B cell (primary cell): Measurements from ENCODE around the gene SPRYD3. TPM values are rescaled to one million over a fixed set of nuclear protein-coding genes. Genes with fewer than 3 reads are reported as not detected.

Source experiments
- ATAC-seq: fragments of 200-7000 bp; cut with Tn5 transposase; one replicate; pipeline ENCODE4 v1.10.0; 2021; ENCODE audit warnings: low read depth, mild to moderate bottlenecking, moderate number of reproducible peaks, moderate library complexity
- CTCF ChIA-PET: fragments of 350-600 bp; sonication (Branson Sonifier 250); formaldehyde crosslinking; loops from one replicate; lab custom pipeline; 2021; ENCODE audit warnings: antibody characterized with exemption, inconsistent platforms; lab: Charles Lee
- POLR2A ChIA-PET: fragments of 350-600 bp; sonication (Branson Sonifier 250); formaldehyde crosslinking; loops from one replicate; lab custom pipeline; 2021; ENCODE audit warnings: antibody characterized with exemption; lab: Charles Lee
- DNase-seq: peaks from one replicate; pipeline ENCODE4 v3.0.0; 2013
- H2AFZ ChIP-seq: 2 replicates; pipeline ENCODE4 v1.6.1; 2012; ENCODE audit warnings: mild to moderate bottlenecking, low read depth, low read length; ENCODE audit not compliant: insufficient read depth, poor library complexity, severe bottlenecking
- H3K27ac ChIP-seq, 2 donors: 1 replicate in 1 of 2; 2 replicates in 1 of 2; pipeline ENCODE4 v1.5.1; 2012 to 2013; ENCODE audit warnings: low read length in 2 of 2, mild to moderate bottlenecking in 2 of 2, moderate library complexity in 1 of 2
- H3K27me3 ChIP-seq, 4 experiments: fragments of 200-600 bp in 1 of 4; sonication (generic) in 1 of 4; replicated peaks in 1 of 4; 1 replicate in 2 of 4; 2 replicates in 2 of 4; pipeline versions ENCODE4 v1.6.1 to v1.7.0; 2013 to 2016; ENCODE audit warnings: low read length in 3 of 4, mild to moderate bottlenecking in 2 of 4, mixed read lengths in 1 of 4, moderate library complexity in 1 of 4; ENCODE audit not compliant: insufficient read depth in 4 of 4, control insufficient read depth in 3 of 4; ENCODE audit errors: control extremely low read depth in 1 of 4
- H3K36me3 ChIP-seq, 2 experiments: replicated peaks in 1 of 2; 1 replicate in 1 of 2; 2 replicates in 1 of 2; pipeline versions ENCODE4 v1.6.1 to v1.7.1; 2013; ENCODE audit warnings: low read length in 1 of 2; ENCODE audit not compliant: insufficient read depth in 2 of 2, control insufficient read depth in 1 of 2; ENCODE audit errors: control extremely low read depth in 1 of 2, extremely low read depth in 1 of 2
- H3K4me1 ChIP-seq, 2 donors: fragments of 200-600 bp in 1 of 2; sonication (generic) in 1 of 2; 1 replicate in 1 of 2; 2 replicates in 1 of 2; pipeline versions ENCODE4 v1.5.1 to v1.6.1; 2013 to 2017; ENCODE audit warnings: low read length in 2 of 2; ENCODE audit not compliant: control insufficient read depth in 2 of 2, insufficient read depth in 2 of 2
- H3K4me2 ChIP-seq: replicated peaks from 2 replicates; pipeline ENCODE3; 2012; ENCODE audit warnings: mild to moderate bottlenecking, low read depth, low read length; ENCODE audit not compliant: poor library complexity, severe bottlenecking
- H3K4me3 ChIP-seq, 5 experiments: fragments of 200-600 bp in 1 of 5; sonication (generic) in 1 of 5; 1 replicate in 3 of 5; 2 replicates in 2 of 5; pipeline versions ENCODE4 v1.5.1 to v1.7.0; 2011 to 2016; ENCODE audit warnings: low read length in 4 of 5, mild to moderate bottlenecking in 4 of 5, low read depth in 2 of 5, control low read depth in 1 of 5, moderate library complexity in 1 of 5; ENCODE audit not compliant: insufficient read depth in 1 of 5; ENCODE audit errors: control extremely low read depth in 1 of 5, extremely low read depth in 1 of 5
- H3K79me2 ChIP-seq: fragments of 200-600 bp; sonication (generic); one replicate; pipeline ENCODE4 v1.6.0; 2016; ENCODE audit warnings: low read length; ENCODE audit not compliant: control insufficient read depth, insufficient read depth
- H3K9ac ChIP-seq: fragments of 200-600 bp; sonication (generic); 2 replicates; pipeline ENCODE4 v1.6.1; 2017; ENCODE audit warnings: mild to moderate bottlenecking, low read length, moderate library complexity
- H3K9me3 ChIP-seq, 3 donors: one replicate each; pipeline versions ENCODE4 v1.6.1 to v1.7.1; 2013; ENCODE audit warnings: low read length in 2 of 3; ENCODE audit not compliant: control insufficient read depth in 2 of 3, insufficient read depth in 1 of 3; ENCODE audit errors: control extremely low read depth in 1 of 3
- H4K20me1 ChIP-seq: 2 replicates; pipeline ENCODE4 v1.6.0; 2012; ENCODE audit warnings: mild to moderate bottlenecking, low read length; ENCODE audit not compliant: insufficient read depth, control insufficient read depth, poor library complexity, severe bottlenecking
- H3K27ac Mint-ChIP-seq: one replicate; pipeline ENCODE4 v1.8.0; 2021; ENCODE audit warnings: mixed read lengths
- H3K27me3 Mint-ChIP-seq: one replicate; pipeline ENCODE4 v1.8.0; 2021; ENCODE audit warnings: mixed read lengths
- H3K4me1 Mint-ChIP-seq: one replicate; pipeline ENCODE4 v1.8.0; 2021; ENCODE audit warnings: mixed read lengths
- H3K4me3 Mint-ChIP-seq: one replicate; pipeline ENCODE4 v1.8.0; 2021; ENCODE audit warnings: mixed read lengths
- H3K9me3 Mint-ChIP-seq: one replicate; pipeline ENCODE4 v1.8.0; 2022; ENCODE audit warnings: mixed read lengths; ENCODE audit not compliant: insufficient read depth
- CTCF ChIP-seq: fragments of 200-600 bp; IDR thresholded peaks from one replicate; pipeline ENCODE4 v1.8.0; 2022; ENCODE audit warnings: antibody characterized with exemption, mild to moderate bottlenecking
- EZH2 ChIP-seq: IDR thresholded peaks from 2 replicates; pipeline ENCODE4 v1.6.1; 2012; ENCODE audit warnings: borderline replicate concordance, low read depth, mild to moderate bottlenecking, moderate library complexity, low read length; ENCODE audit not compliant: insufficient read depth, poor library complexity, severe bottlenecking
- WGBS: methylation state at CpG from one replicate; pipeline ENCODE4 v1.1.5; 2013; ENCODE audit warnings: missing lambda C conversion rate; ENCODE audit not compliant: insufficient coverage; 5-methylcytosine and 5-hydroxymethylcytosine counted together
- intact Hi-C: fragments of 100-400 bp; cut with micrococcal nuclease; formaldehyde crosslinking; loops from one replicate; pipeline ENCODE4 v1.10.0; 2022
- polyA plus RNA-seq: library from polyadenylated mRNA; depleted of rRNA; stranded (reverse); fragments of >200 nt; gene quantifications from 2 replicates; pipeline ENCODE4 v1.2.3, GENCODE V29; 2012
- total RNA-seq, 2 donors: library from RNA; stranded (reverse); fragments of 120-200 nt in 1 of 2; gene quantifications; 1 replicate in 1 of 2; 2 replicates in 1 of 2; pipeline versions ENCODE4 v1.2.3 to v1.2.4, GENCODE V29; 2013 to 2022

SPRYD3 gene
- total and polyA plus RNA-seq, 2 donors (not counting 1 experiment from before 2014, with no cell fraction given), result 15.9 to 43.3 TPM

GRCh38 chr12:53056296-53056695 is 22.9 kb downstream of the SPRYD3 start:
- intact Hi-C loops, result no loop called here
- H3K9me3 ChIP-seq, result peaks cover 0 to under 1% (median 0%) of the 10 kb centered on the region in 3 donors
- no peaks in the 10 kb centered on the region for H4K20me1 ChIP-seq
- H3K9ac ChIP-seq, result no peak overlapping the region
- peak overlapping the region; percentile 11 for H3K4me3 Mint-ChIP-seq
- H3K79me2 ChIP-seq, result no peaks in the 10 kb centered on the region
- H3K4me1 ChIP-seq, result peaks cover 6 to 15% of the 10 kb centered on the region in 2 donors
- no peak overlapping the region for H3K27ac Mint-ChIP-seq
- ChIA-PET CTCF (interaction anchor here (0.6 to 6.0 kb wide), 5 partner anchors 9 to 417 kb away, joined by 3 to 59 read pairs (median 6); no protein-coding TSS in a partner anchor), POLR2A (no interaction called here)
- H3K9me3 Mint-ChIP-seq, result no peaks in the 10 kb centered on the region
- no peaks in the 10 kb centered on the region for H3K36me3 ChIP-seq
- ATAC-seq (no peak), DNase-seq (no peak)
- no peak for TF ChIP-seq EZH2
- TF ChIP-seq CTCF, result no peak
- H3K4me3 ChIP-seq, result no peak overlapping the region
- no peaks in the 10 kb centered on the region for H3K27me3 Mint-ChIP-seq
- H2AFZ ChIP-seq, result no peak overlapping the region
- H3K27me3 ChIP-seq, result peaks cover 0 to 10% (median 0%) of the 10 kb centered on the region in 4 experiments
- peaks cover 12% of the 10 kb centered on the region for H3K4me1 Mint-ChIP-seq
- H3K27ac ChIP-seq, result no peak overlapping the region
- WGBS, result 87% methylated on average over 5 of the region's 5 CpGs
- H3K4me2 ChIP-seq, result no peak overlapping the region

GRCh38 chr12:53055471-53056266 is 23.5 kb downstream of the SPRYD3 start:
- WGBS, result 81% methylated on average over 11 of the region's 15 CpGs
- no peaks in the 10 kb centered on the region for H3K9me3 Mint-ChIP-seq
- Histone ChIP-seq H3K27me3 (peaks cover 0 to 10% (median 0%) of the 10 kb centered on the region in 4 experiments), H2AFZ (no peak overlapping the region), H4K20me1 (no peaks in the 10 kb centered on the region), H3K9me3 (no peaks in the 10 kb centered on the region), H3K9ac (no peak overlapping the region), H3K4me3 (no peak overlapping the region), H3K79me2 (no peaks in the 10 kb centered on the region), H3K4me1 (peaks cover 6 to 15% of the 10 kb centered on the region in 2 donors), H3K27ac (no peak overlapping the region), H3K4me2 (no peak overlapping the region), H3K36me3 (no peaks in the 10 kb centered on the region)
- no peak for DNase-seq
- peak overlapping the region; percentile 59 for H3K4me3 Mint-ChIP-seq
- no peak for ATAC-seq
- POLR2A ChIA-PET, result interaction anchor here (0.6 kb wide), 1 partner anchor 393 kb away, joined by 3 read pairs; no protein-coding TSS in a partner anchor
- no peak overlapping the region for H3K27ac Mint-ChIP-seq
- TF ChIP-seq EZH2, result no peak
- no peak for TF ChIP-seq CTCF
- CTCF ChIA-PET, result interaction anchor here (0.7 to 6.0 kb wide), 4 partner anchors 10 to 201 kb away, joined by 3 to 59 read pairs (median 4); no protein-coding TSS in a partner anchor
- intact Hi-C loops, result no loop called here
- peaks cover 14% of the 10 kb centered on the region for H3K4me1 Mint-ChIP-seq
- no peaks in the 10 kb centered on the region for H3K27me3 Mint-ChIP-seq
